Right lobe of liver (tissue), 4 donors: ENCODE data around the gene ANKS6.

Source experiments
- CTCF ChIP-seq, 4 donors: fragments of 200-600 bp in 3 of 4; fragments of 450-650 bp in 1 of 4; IDR thresholded peaks; one replicate each; pipeline versions ENCODE4 v1.5.1 to v1.8.0; 2016 to 2022; ENCODE audit warnings: antibody characterized with exemption in 4 of 4, mild to moderate bottlenecking in 2 of 4
- POLR2A ChIP-seq: fragments of 450-650 bp; IDR thresholded peaks from one replicate; pipeline ENCODE4 v1.6.1; 2017; ENCODE audit warnings: antibody characterized with exemption, mild to moderate bottlenecking
- donor health status: DM: no; HTN: no; CAD: no.
- donor health status: DM: no; HTN: no; CAD: no.
- donor health status: DM: no; HTN: yes; CAD: no.

- no peak for TF ChIP-seq CTCF (IDR thresholded peaks at IDR 0.05)
- TF ChIP-seq POLR2A, result no peak
Measured at GRCh38 chr9:98839724-98840123, 43.4 kb upstream of the ANKS6 start.
